IMR-90 (cell line): Measurements from ENCODE around the gene NKD1. TPM values are rescaled to one million over a fixed set of nuclear protein-coding genes. Genes with fewer than 3 reads are reported as not detected.

ENCODE experiments used
- ATAC-seq: fragments of 200-7000 bp; cut with Tn5 transposase; 2 replicates; pipeline ENCODE4 v1.9.1; 2020; ENCODE audit warnings: low read depth, mild to moderate bottlenecking, moderate library complexity
- BruUV-seq: library from RNA; stranded (reverse); fragments of 400-500 nt; replicated peaks from 2 replicates; lab custom pipeline; 2021; lab: Mats Ljungman, UMichigan
- CTCF ChIA-PET: fragments of 300-600 bp; formaldehyde crosslinking; extraction: SDS; loops from one replicate; lab custom pipeline; 2021; ENCODE audit warnings: antibody characterized with exemption; lab: Yijun Ruan, JAX
- POLR2A ChIA-PET: fragments of 300-600 bp; sonication (Branson Sonifier 250); formaldehyde crosslinking; loops from one replicate; lab custom pipeline; 2022; ENCODE audit warnings: antibody characterized with exemption; ENCODE audit not compliant: unreplicated experiment; lab: Charles Lee
- DNase-seq: peaks from one replicate; pipeline ENCODE4 v3.0.0; 2013
- H2AFZ ChIP-seq: replicated peaks from 2 replicates; pipeline ENCODE3; 2013; ENCODE audit warnings: low read length, mild to moderate bottlenecking; ENCODE audit not compliant: poor library complexity
- H2AK5ac ChIP-seq: 2 replicates; pipeline ENCODE4 v1.6.1; 2013; ENCODE audit warnings: low read depth, low read length, inconsistent platforms
- H2AK9ac ChIP-seq: replicated peaks from 2 replicates; pipeline ENCODE3; 2013; ENCODE audit warnings: mild to moderate bottlenecking, low read depth, low read length, moderate library complexity; ENCODE audit not compliant: poor library complexity
- H2BK120ac ChIP-seq: 2 replicates; pipeline ENCODE4 v1.6.1; 2013; ENCODE audit warnings: low read depth, low read length, inconsistent platforms
- H2BK15ac ChIP-seq: 3 replicates; pipeline ENCODE4 v1.6.1; 2013; ENCODE audit warnings: low read depth, low read length, inconsistent platforms
- H2BK20ac ChIP-seq: 2 replicates; pipeline ENCODE4 v1.6.1; 2013; ENCODE audit warnings: low read depth, mild to moderate bottlenecking, inconsistent platforms, low read length, moderate library complexity
- H2BK5ac ChIP-seq: 2 replicates; pipeline ENCODE4 v1.6.1; 2013; ENCODE audit warnings: mild to moderate bottlenecking, low read depth, low read length, inconsistent platforms; ENCODE audit not compliant: poor library complexity, severe bottlenecking
- H3K14ac ChIP-seq: replicated peaks from 2 replicates; pipeline ENCODE4 v1.6.1; 2013; ENCODE audit warnings: low read depth, low read length, inconsistent platforms
- H3K18ac ChIP-seq: 2 replicates; pipeline ENCODE4 v1.6.1; 2013; ENCODE audit warnings: low read depth, low read length, control low read depth
- H3K23ac ChIP-seq: 2 replicates; pipeline ENCODE4 v1.6.1; 2013; ENCODE audit warnings: low read depth, low read length, inconsistent platforms
- H3K27ac ChIP-seq: 2 replicates; pipeline ENCODE4 v1.5.1; 2013; ENCODE audit warnings: mild to moderate bottlenecking, control low read depth, low read length; ENCODE audit not compliant: insufficient read depth
- H3K27me3 ChIP-seq: 2 replicates; pipeline ENCODE4 v1.6.1; 2013; ENCODE audit warnings: low read length; ENCODE audit not compliant: control insufficient read depth, insufficient read depth
- H3K36me3 ChIP-seq: 2 replicates; pipeline ENCODE4 v1.6.1; 2013; ENCODE audit warnings: low read length, mixed read lengths; ENCODE audit not compliant: control insufficient read depth, insufficient read depth
- H3K4ac ChIP-seq: 2 replicates; pipeline ENCODE4 v1.6.1; 2013; ENCODE audit warnings: low read depth, low read length, inconsistent platforms
- H3K4me1 ChIP-seq: 2 replicates; pipeline ENCODE4 v1.6.1; 2013; ENCODE audit warnings: low read length, mixed read lengths; ENCODE audit not compliant: control insufficient read depth, insufficient read depth
- H3K4me2 ChIP-seq: 2 replicates; pipeline ENCODE4 v1.6.1; 2013; ENCODE audit warnings: low read depth, mild to moderate bottlenecking, control low read depth, low read length, moderate library complexity
- H3K4me3 ChIP-seq: 2 replicates; pipeline ENCODE4 v1.5.1; 2013; ENCODE audit warnings: low read depth, mild to moderate bottlenecking, control low read depth, low read length, moderate library complexity; ENCODE audit not compliant: insufficient read depth
- H3K56ac ChIP-seq: 2 replicates; pipeline ENCODE4 v1.6.1; 2013; ENCODE audit warnings: low read length, inconsistent platforms; ENCODE audit not compliant: insufficient read depth; ENCODE audit errors: extremely low read depth
- H3K79me1 ChIP-seq, 2 experiments: 2 replicates each; pipeline ENCODE4 v1.6.1; 2013; ENCODE audit warnings: low read length in 2 of 2, inconsistent platforms in 1 of 2, low read depth in 1 of 2
- H3K9ac ChIP-seq: 2 replicates; pipeline ENCODE4 v1.6.1; 2013; ENCODE audit warnings: low read depth, low read length, control low read depth
- H3K9me1 ChIP-seq: 2 replicates; pipeline ENCODE4 v1.6.1; 2013; ENCODE audit warnings: low read length, inconsistent platforms; ENCODE audit not compliant: insufficient read depth
- H3K9me3 ChIP-seq: 2 replicates; pipeline ENCODE4 v1.6.1; 2013; ENCODE audit warnings: low read length; ENCODE audit not compliant: control insufficient read depth, insufficient read depth
- H4K20me1 ChIP-seq: 2 replicates; pipeline ENCODE4 v1.6.1; 2013; ENCODE audit warnings: low read length, inconsistent platforms; ENCODE audit not compliant: insufficient read depth
- H4K5ac ChIP-seq: 2 replicates; pipeline ENCODE4 v1.6.1; 2013; ENCODE audit warnings: mild to moderate bottlenecking, low read depth, low read length, control low read depth
- H4K8ac ChIP-seq, 2 experiments: 2 replicates each; pipeline ENCODE4 v1.6.1; 2013; ENCODE audit warnings: low read depth in 2 of 2, low read length in 2 of 2, control low read depth in 1 of 2, inconsistent platforms in 1 of 2
- H4K91ac ChIP-seq: 2 replicates; pipeline ENCODE4 v1.6.1; 2013; ENCODE audit warnings: low read depth, low read length, inconsistent platforms; ENCODE audit not compliant: insufficient read depth
- BHLHE40 ChIP-seq: fragments of 150-350 bp; IDR thresholded peaks from 2 replicates; pipeline ENCODE4 v1.6.1; 2016; ENCODE audit warnings: mild to moderate bottlenecking, low read depth, low read length
- CEBPB ChIP-seq: IDR thresholded peaks from 2 replicates; pipeline ENCODE4 v1.6.1; 2012; ENCODE audit warnings: low read depth, low read length, improper control_type of control experiment
- CHD1 ChIP-seq: IDR thresholded peaks from 2 replicates; pipeline ENCODE4 v1.6.1; 2012; ENCODE audit warnings: low read depth, low read length, improper control_type of control experiment
- CTCF ChIP-seq: conservative IDR thresholded peaks from 2 replicates; pipeline ENCODE4 v1.5.1; 2012; ENCODE audit warnings: mild to moderate bottlenecking, low read depth, low read length, improper control_type of control experiment
- ELK1 ChIP-seq: fragments of 150-350 bp; IDR thresholded peaks from 2 replicates; pipeline ENCODE4 v1.6.1; 2016; ENCODE audit warnings: low read depth, mild to moderate bottlenecking, low read length, moderate library complexity, borderline replicate concordance
- FOS ChIP-seq: fragments of 150-350 bp; IDR thresholded peaks from 2 replicates; pipeline ENCODE4 v1.6.1; 2016; ENCODE audit warnings: low read depth, low read length
- MAFK ChIP-seq: IDR thresholded peaks from 2 replicates; pipeline ENCODE4 v1.6.1; 2012; ENCODE audit warnings: low read depth, low read length, improper control_type of control experiment
- MAZ ChIP-seq: IDR thresholded peaks from 2 replicates; pipeline ENCODE4 v1.6.1; 2012; ENCODE audit warnings: low read depth, mild to moderate bottlenecking, low read length, improper control_type of control experiment, moderate library complexity, borderline replicate concordance
- MXI1 ChIP-seq: IDR thresholded peaks from 2 replicates; pipeline ENCODE4 v1.6.1; 2012; ENCODE audit warnings: low read depth, mild to moderate bottlenecking, low read length, moderate library complexity, borderline replicate concordance
- NFE2L2 ChIP-seq: fragments of 150-350 bp; IDR thresholded peaks from 2 replicates; pipeline ENCODE4 v1.6.1; 2016; ENCODE audit warnings: low read depth, mild to moderate bottlenecking, low read length
- POLR2A ChIP-seq: IDR thresholded peaks from 2 replicates; pipeline ENCODE4 v1.6.1; 2012; ENCODE audit warnings: mild to moderate bottlenecking, low read depth, low read length
- RAD21 ChIP-seq: IDR thresholded peaks from 2 replicates; pipeline ENCODE4 v1.6.1; 2012; ENCODE audit warnings: low read length, improper control_type of control experiment
- RCOR1 ChIP-seq: IDR thresholded peaks from 2 replicates; pipeline ENCODE4 v1.6.1; 2012; ENCODE audit warnings: mild to moderate bottlenecking, low read length, improper control_type of control experiment; ENCODE audit not compliant: insufficient replicate concordance
- RFX5 ChIP-seq: IDR thresholded peaks from 2 replicates; pipeline ENCODE4 v1.8.0; 2012; ENCODE audit warnings: low read depth, mild to moderate bottlenecking, low read length, moderate library complexity
- SMC3 ChIP-seq: fragments of 150-350 bp; IDR thresholded peaks from 2 replicates; pipeline ENCODE4 v1.6.1; 2016; ENCODE audit warnings: low read depth, mild to moderate bottlenecking, antibody characterized with exemption, low read length, moderate library complexity
- USF2 ChIP-seq: fragments of 150-350 bp; IDR thresholded peaks from 2 replicates; pipeline ENCODE4 v1.6.1; 2017; ENCODE audit warnings: mild to moderate bottlenecking, antibody characterized with exemption, low read length, low read depth
- WGBS, 2 experiments: methylation state at CpG; one replicate each; pipeline versions ENCODE4 v1.1.5 to v1.1.7; 2013; ENCODE audit warnings: missing lambda C conversion rate in 2 of 2; ENCODE audit not compliant: insufficient read length in 1 of 2; ENCODE audit errors: extremely low coverage in 2 of 2; 5-methylcytosine and 5-hydroxymethylcytosine counted together
- dilution Hi-C: fragments of 300-500 bp; cut with HindIII; formaldehyde crosslinking; loops from one replicate; pipeline ENCODE4 v1.14.3; 2018; ENCODE audit warnings: low sequenced_read_pairs; ENCODE audit not compliant: unreplicated experiment
- in situ Hi-C: fragments of 300-500 bp; cut with MboI; formaldehyde crosslinking; loops from 3 replicates; pipeline ENCODE4 v1.14.3; 2019; ENCODE audit warnings: low sequenced_read_pairs, inconsistent platforms, mixed read lengths
- intact Hi-C: fragments of 100-400 bp; cut with micrococcal nuclease; formaldehyde crosslinking; loops from 2 replicates; pipeline ENCODE4 v1.10.0; 2022
- polyA plus RNA-seq, 3 experiments: library from polyadenylated mRNA; depleted of rRNA; stranded (reverse); fragments of >200 nt; gene quantifications; 2 replicates each; pipeline ENCODE4 v1.2.3, GENCODE V29; 2012; ENCODE audit warnings: low replicate concordance in 1 of 3
- total RNA-seq: library from RNA; depleted of rRNA; stranded (reverse); fragments of >200 nt; gene quantifications from 2 replicates; pipeline ENCODE4 v1.2.3, GENCODE V29; 2012

The NKD1 gene
- total and polyA plus RNA-seq, 2 of the 4 experiments (the other 2 are of a cell fraction): not detected

DNA sequence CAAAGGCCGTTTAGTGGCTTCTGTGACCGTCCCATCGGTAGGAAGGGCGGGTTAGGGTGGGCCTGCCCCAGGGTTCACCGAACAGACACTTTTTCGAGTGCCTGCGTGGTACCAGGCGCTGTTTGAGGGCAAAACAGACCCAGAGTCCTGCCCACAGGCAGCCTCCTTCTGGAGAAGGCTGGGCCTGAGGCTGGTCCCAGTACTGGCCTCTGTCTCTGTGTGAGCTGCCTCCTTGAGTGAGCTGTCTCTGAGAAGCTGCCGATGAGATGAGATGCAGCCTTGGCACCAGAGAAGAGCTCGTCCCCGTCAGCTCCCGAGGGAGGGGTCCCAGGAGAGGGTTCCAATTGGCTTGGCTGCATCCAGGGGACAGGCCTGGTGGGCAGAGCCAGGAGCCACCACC lies 53.1 kb downstream of the NKD1 start:
- DNase-seq: no peak

More for the DNA sequence above, 53.1 kb downstream of the NKD1 start:
- no peak overlapping the region for H3K4me3 ChIP-seq
- WGBS, 2 experiments: 80% methylated on average over 8 of the region's 12 CpGs; no CpG with 5 or more reads in 1 of the 2 experiments
- no peaks in the 10 kb centered on the region for H3K4me1 ChIP-seq
- H2BK15ac ChIP-seq: no peak overlapping the region
- in situ Hi-C loops (no loop called here), dilution Hi-C loops (no loop called here), intact Hi-C loops (no loop called here)
- no TSS peak for BruUV-seq
- no peak overlapping the region for H2AFZ ChIP-seq
- H3K4me2 ChIP-seq: no peak overlapping the region
- no peak overlapping the region for H4K5ac ChIP-seq
- ATAC-seq: no peak
- no peak overlapping the region for H3K23ac ChIP-seq
- H3K27me3 ChIP-seq: peaks cover 11% of the 10 kb centered on the region
- H3K9me1 ChIP-seq: no peaks in the 10 kb centered on the region
- no peaks in the 10 kb centered on the region for H3K79me1 ChIP-seq
- no peak overlapping the region for H3K18ac ChIP-seq
- no peak overlapping the region for H2BK20ac ChIP-seq
- no peak overlapping the region for H4K8ac ChIP-seq
- H4K20me1 ChIP-seq: no peaks in the 10 kb centered on the region
- no peak overlapping the region for H3K27ac ChIP-seq
- ChIA-PET CTCF (interaction anchor here (0.6 kb wide), 1 partner anchor 11 kb away, joined by 3 read pairs; no protein-coding TSS in a partner anchor), POLR2A (no interaction called here)
- no peak overlapping the region for H4K91ac ChIP-seq
- no peak overlapping the region for H2AK5ac ChIP-seq
- H2BK120ac ChIP-seq: no peak overlapping the region
- H3K9ac ChIP-seq: no peak overlapping the region
- H3K14ac ChIP-seq: no peak overlapping the region
- no peaks in the 10 kb centered on the region for H3K36me3 ChIP-seq
- H2BK5ac ChIP-seq: no peak overlapping the region
- TF ChIP-seq POLR2A (no peak), ELK1 (no peak), RCOR1 (no peak), FOS (no peak), MAFK (no peak), CEBPB (no peak), CTCF (no peak), RAD21 (no peak), MXI1 (no peak), BHLHE40 (no peak), MAZ (no peak), CHD1 (no peak), SMC3 (no peak), NFE2L2 (no peak), RFX5 (no peak), USF2 (no peak)
- H3K4ac ChIP-seq: no peak overlapping the region
- no peak overlapping the region for H2AK9ac ChIP-seq
- no peak overlapping the region for H3K56ac ChIP-seq
- no peaks in the 10 kb centered on the region for H3K9me3 ChIP-seq
